NCI-H2227 treated with DMSO at 0.1 percent for 48 hours (cell line): ENCODE results near the gene PRR3.
"Not testable (repeated sequence)": the region's sequence is repeated elsewhere in the genome, so short reads cannot be mapped to it uniquely, and the experiment has no call there.

Experiments used
- DNase-seq: peaks from one replicate; lab custom pipeline; 2025; lab: John Stamatoyannopoulos, UW

PRR3 gene, protein sequence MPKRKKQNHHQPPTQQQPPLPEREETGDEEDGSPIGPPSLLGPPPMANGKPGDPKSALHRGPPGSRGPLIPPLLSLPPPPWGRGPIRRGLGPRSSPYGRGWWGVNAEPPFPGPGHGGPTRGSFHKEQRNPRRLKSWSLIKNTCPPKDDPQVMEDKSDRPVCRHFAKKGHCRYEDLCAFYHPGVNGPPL

DNA sequence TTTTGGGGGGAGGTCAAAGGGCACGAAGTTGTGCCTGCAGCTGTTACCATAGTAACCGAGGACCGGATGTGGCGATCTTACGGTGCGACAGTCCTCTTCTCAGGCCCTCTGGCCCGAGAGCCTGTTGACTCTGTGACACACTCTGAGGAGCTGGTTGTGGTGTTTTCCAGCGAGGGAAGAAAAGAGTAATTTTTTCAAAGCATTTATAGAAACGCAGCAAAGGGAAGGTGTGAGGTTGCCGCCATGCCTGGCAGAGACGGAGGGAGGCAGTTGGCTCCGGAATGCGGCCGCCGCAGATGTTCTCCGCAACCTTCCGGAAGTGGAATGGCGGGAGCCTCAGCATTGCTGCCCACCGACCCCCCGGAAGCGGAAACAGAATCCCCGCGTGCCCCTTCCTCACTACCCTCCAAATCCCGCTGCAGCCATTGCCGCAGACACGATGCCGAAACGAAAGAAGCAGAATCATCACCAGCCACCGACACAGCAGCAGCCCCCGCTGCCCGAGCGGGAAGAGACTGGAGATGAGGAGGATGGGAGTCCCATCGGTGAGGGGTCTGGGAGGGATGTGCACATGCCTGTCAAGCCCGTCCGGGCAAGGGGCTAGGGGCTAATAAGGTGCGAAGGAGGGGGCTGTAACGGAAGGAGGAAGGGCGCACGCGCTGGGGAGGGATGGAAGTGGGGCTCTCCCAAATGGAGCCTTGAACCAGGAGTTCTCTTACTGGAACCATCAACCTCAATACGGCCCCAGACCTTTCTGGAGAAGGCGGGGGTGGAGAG, at the start of gene PRR3:
Gene PRR3 (plus strand): TSS at position 390 of the 777 bp plus-strand sequence. CDS start 50 bp downstream, at position 440.
- DNase-seq: peak; percentile 99

GRCh38 chr6:30507849-30508827, 49.0 kb upstream of the PRR3 start:
- no peak for DNase-seq

GRCh38 chr6:30508890-30509736, 48.0 kb upstream of the PRR3 start:
- DNase-seq: no peak

GRCh38 chr6:30510419-30511168, 46.5 kb upstream of the PRR3 start:
- DNase-seq: no peak

- DNase-seq: no peak
These were observed 45.9 kb upstream of the PRR3 start for GRCh38 chr6:30511169-30511546.

DNA sequence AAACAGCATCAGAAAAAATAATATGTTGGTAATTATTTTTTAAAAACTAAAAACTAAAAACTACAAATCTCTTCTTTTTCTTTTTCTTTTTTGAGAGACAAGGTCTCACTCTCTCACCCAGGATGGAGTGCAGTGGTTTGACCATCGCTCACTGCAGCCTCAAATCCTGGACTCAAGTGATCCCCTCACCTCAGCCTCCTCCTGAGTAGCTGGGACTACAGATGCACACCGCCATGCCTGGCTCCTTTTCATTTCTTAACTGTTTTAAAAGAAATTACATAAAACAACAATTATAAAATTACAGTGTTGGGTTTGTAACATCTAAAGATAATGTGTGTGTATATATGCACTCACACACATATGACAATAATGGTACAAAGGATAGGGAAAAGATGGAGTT, 43.6 kb upstream of the PRR3 start:
- no peak for DNase-seq

DNA sequence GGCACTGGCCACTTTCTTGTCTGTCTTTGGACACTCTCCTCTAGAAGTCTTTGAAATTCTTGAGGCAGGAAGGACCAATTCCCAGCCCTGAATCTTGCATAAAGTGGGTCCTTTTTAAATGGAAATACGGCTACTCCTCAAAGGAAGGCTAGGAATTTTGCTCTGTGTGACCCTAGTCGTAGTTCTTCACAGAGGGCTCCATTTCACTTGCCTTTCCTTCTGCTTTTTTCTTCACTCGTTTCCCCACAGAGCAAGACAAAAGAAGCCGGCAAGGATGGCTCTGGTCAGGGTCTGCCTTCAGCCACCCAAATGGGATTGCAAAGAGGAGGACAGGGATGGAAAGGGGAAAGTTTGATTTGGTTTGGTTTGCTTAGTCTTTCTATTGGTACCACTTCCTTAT, 42.0 kb upstream of the PRR3 start:
- DNase-seq: no peak

- DNase-seq: peak; percentile 94
These were observed 40.9 kb upstream of the PRR3 start for GRCh38 chr6:30515944-30516753.

DNA sequence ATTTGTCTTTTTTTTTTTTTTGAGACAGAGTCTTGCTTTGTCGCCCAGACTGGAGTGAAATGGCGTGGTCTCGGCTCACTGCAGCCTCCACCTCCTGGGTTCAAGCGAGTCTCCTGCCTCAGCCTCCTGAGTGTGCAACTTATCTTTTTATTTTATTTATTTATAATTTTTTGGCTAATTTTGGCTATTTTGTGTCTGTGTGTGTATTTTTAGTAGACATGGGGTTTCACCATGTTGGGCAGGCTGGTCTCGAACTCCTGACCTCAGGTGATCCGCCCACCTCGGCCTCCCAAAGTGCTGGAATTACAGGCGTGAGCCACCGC, 40.4 kb upstream of the PRR3 start:
- not testable (repeated sequence) for DNase-seq

GRCh38 chr6:30517767-30518504, 39.2 kb upstream of the PRR3 start:
- DNase-seq: not testable (repeated sequence)

DNA sequence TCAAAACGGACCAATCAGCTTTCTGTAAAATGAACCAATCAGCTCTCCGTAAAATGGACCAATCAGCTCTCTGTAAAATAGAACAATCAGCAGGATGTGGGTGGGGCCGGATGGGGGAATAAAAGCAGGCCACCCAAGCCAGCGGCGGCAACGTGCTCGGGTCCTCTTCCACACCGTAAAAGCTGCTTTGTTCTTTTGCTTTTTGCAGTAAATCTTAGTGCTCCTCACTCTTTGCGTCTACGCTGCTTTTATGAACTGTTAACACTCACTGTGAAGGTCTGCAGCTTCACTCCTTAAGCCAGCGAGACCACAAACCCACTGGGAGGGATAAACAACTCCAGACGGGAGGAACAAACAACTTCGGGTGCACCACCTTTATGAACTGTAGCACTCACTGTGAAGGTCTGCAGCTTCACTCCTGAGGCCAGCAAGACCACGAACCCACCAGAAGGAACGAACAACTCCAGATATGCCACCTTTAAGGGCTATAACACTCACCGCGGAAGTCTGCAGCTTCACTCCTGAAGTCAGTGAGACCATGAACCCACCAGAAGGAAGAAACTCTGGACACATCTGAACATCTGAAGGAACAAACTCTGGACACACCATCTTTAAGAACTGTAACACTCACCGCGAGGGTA, 38.5 kb upstream of the PRR3 start:
- DNase-seq: not testable (repeated sequence)

- no peak for DNase-seq
These were observed 36.6 kb upstream of the PRR3 start for GRCh38 chr6:30520522-30520921.

GRCh38 chr6:30521082-30521481, 36.0 kb upstream of the PRR3 start:
- not testable (repeated sequence) for DNase-seq

DNA sequence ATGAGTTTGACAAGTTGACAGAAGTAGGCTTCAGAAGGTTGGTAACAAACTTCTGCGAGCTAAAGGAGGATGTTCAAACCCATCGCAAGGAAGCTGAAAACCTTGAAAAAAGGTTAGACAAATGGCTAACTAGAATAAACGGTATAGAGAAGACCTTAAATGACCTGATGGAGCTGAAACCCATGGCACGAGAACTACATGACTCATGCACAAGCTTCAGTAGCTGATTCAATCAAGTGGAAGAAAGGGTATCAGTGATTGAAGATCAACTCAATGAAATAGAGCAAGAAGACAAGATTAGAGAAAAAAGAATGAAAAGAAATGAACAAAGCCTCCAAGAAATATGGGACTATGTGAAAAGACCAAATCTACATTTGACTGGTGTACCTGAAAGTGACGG, 35.1 kb upstream of the PRR3 start:
- not testable (repeated sequence) for DNase-seq

DNA sequence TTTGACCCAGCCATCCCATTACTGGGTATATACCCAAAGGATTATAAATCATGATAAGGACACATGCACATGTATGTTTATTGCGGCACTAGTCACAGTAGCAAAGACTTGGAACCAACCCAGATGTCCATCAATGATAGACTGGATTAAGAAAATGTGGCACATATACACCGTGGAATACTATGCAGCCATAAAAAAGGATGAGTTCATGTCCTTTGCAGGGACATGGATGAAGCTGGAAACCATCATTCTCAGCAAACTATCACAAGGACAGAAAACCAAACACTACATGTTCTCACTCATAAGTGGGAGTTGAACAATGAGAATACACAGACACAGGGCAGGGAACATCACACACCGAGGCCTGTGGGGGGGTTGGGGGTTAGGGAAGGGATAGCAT, 30.7 kb upstream of the PRR3 start:
- DNase-seq: not testable (repeated sequence)

- not testable (repeated sequence) for DNase-seq
These were observed 27.7 kb upstream of the PRR3 start for GRCh38 chr6:30529349-30529875.

DNA sequence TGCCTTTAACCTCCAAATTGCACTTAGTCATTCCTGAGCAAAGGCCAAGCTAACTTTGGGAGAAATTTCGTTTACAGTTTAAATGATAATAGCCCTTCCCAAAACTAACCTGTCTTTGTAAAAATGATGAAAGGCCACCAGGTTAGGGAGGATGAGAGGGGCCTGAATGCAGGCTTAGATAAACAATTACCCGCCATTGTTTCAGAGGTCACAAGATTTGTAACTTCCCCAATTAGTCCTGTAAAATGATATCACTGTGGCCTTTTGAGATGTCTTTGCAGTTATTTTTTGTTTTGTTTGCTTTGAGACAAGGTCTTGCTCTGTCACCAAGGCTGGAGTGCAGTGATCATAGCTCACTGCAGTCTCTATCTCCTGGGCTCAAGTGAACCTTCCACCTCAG, 27.1 kb upstream of the PRR3 start:
- no peak for DNase-seq

DNA sequence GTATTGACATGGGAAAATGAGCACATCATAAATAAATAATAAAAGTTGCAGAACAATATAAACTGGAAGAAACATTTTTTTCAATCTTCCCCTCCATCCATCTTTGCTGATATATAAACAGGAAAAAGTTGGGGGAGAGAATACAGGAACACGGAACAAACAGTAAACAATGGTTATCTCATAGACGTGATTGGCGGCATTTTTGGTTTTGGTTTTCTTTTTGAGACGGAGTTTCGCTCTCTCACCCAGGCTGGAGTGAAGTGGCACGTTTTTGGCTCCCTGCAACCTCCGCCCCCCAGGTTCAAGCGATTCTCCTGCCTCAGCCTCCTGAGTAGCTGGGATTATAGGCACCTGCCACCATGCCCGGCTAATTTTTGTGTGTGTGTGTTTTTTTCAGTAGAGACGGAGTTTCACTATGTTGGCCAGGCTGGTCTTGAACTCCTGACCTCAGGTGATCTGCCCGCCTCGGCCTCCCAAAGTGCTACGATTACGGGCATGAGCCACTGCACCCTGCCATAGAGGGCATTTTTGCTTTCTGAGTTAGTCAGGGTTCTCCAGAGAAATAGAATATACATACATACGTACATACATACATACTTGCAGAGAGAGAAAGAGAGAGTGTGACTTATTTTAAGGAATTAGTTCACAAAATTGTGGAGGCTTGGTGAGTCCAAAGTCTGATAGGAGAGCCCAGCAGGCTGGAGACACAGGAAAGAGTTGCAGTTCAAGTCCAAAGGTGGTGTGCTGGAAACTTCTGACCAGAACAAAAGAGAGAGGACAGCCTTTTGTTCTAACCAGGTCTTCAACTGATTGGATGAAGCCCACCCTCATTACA, 23.4 kb upstream of the PRR3 start:
- DNase-seq: no peak
